GM18502 (cell line): ENCODE data around the gene SRL.
"Not testable (repeated sequence)": the region's sequence is repeated elsewhere in the genome, so short reads cannot be mapped to it uniquely, and the experiment has no call there.

ENCODE experiments used
- ATAC-seq: cut with Tn5 transposase; IDR thresholded peaks from one replicate; pipeline ENCODE4 v1.9.1; 2021; ENCODE audit warnings: mild to moderate bottlenecking; ENCODE audit not compliant: unreplicated experiment, poor library complexity

The SRL gene

GRCh38 chr16:4175849-4176248, 66.0 kb downstream of the SRL start:
- ATAC-seq, result no peak

GRCh38 chr16:4172070-4172469, 69.8 kb downstream of the SRL start:
- no peak for ATAC-seq

GRCh38 chr16:4169415-4169814, 72.5 kb downstream of the SRL start:
- no peak for ATAC-seq

GRCh38 chr16:4166821-4167220, 75.1 kb downstream of the SRL start:
- ATAC-seq, result no peak

GRCh38 chr16:4160658-4161430, 81.0 kb downstream of the SRL start:
- ATAC-seq, result no peak

GRCh38 chr16:4159726-4160125, 82.2 kb downstream of the SRL start:
- no peak for ATAC-seq

GRCh38 chr16:4158143-4159093, 83.5 kb downstream of the SRL start:
- ATAC-seq, result no peak

GRCh38 chr16:4157376-4157825, 84.5 kb downstream of the SRL start:
- ATAC-seq, result no peak

- not testable (repeated sequence) for ATAC-seq
These were observed 85.4 kb downstream of the SRL start for GRCh38 chr16:4156503-4156902.

- ATAC-seq, result not testable (repeated sequence)
These were observed 88.5 kb downstream of the SRL start for GRCh38 chr16:4153364-4153763.

GRCh38 chr16:4152267-4152666, 89.6 kb downstream of the SRL start:
- no peak for ATAC-seq

- no peak for ATAC-seq
These were observed 94.6 kb downstream of the SRL start for GRCh38 chr16:4147236-4147635.

- ATAC-seq, result no peak
These were observed 99.6 kb downstream of the SRL start for GRCh38 chr16:4142268-4142667.

GRCh38 chr16:4141604-4142003, 100.3 kb downstream of the SRL start:
- ATAC-seq, result no peak

GRCh38 chr16:4140652-4141051, 101.2 kb downstream of the SRL start:
- ATAC-seq, result no peak

- no peak for ATAC-seq
These were observed 101.9 kb downstream of the SRL start for GRCh38 chr16:4139968-4140367.
